GM19351 (cell line): Measurements from ENCODE around the gene ZNF341.
"Not testable (repeated sequence)": the region's sequence is repeated elsewhere in the genome, so short reads cannot be mapped to it uniquely, and the experiment has no call there.

Source experiments
- ATAC-seq: cut with Tn5 transposase; IDR thresholded peaks from one replicate; pipeline ENCODE4 v1.9.1; 2021; ENCODE audit warnings: mild to moderate bottlenecking, moderate library complexity; ENCODE audit not compliant: unreplicated experiment

The ZNF341 gene

GRCh38 chr20:33791959-33792597 lies 60.3 kb downstream of the ZNF341 start:
- no peak for ATAC-seq

GRCh38 chr20:33792598-33792989 lies 60.8 kb downstream of the ZNF341 start:
- ATAC-seq = not testable (repeated sequence)

GRCh38 chr20:33793011-33793931 lies 61.5 kb downstream of the ZNF341 start:
- ATAC-seq = no peak

- no peak for ATAC-seq
Measured at GRCh38 chr20:33796263-33796906, 64.6 kb downstream of the ZNF341 start.

GRCh38 chr20:33796907-33797544 lies 65.2 kb downstream of the ZNF341 start:
- no peak for ATAC-seq

DNA sequence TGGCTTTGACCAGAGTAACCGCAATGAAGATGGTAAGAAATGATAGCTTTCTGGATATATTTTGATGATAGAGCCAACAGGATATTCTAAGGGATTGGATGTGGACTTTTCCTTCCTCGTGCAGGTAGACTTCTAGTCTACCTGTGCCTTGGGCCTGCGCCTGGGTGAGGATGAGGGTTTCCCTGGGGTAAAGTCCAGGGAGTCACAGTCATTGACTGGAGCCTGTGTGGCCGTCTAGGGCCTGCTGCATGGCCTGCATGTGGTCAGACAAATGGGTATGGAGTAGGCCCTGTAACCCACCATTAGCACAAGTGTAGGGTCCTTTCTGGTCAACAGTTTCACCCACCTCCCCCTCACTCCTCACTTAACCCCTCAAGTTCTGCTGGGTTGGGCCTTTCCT lies 66.6 kb downstream of the ZNF341 start:
- ATAC-seq = no peak

DNA sequence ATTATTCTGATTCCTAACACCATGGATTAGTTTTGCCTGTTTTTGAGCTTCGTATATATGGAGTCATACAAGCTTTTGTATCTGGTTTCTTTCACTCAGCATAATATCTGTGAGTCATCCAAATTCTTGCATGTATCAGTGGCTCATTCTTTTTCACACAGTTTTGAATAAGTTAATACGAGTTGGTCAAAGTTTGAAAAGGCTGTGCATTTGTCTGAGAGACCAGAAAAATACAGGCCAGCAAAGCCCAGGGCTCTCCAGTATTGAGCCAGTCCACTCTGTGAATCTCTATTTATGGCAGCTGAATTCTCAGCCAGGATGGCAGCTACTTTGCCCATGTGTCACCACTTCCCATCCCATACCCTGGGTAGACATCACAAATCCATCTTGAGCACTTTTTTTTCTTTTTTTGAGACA lies 72.1 kb downstream of the ZNF341 start:
- no peak for ATAC-seq

GRCh38 chr20:33808388-33808787 lies 76.6 kb downstream of the ZNF341 start:
- ATAC-seq = no peak

GRCh38 chr20:33810259-33810658 lies 78.5 kb downstream of the ZNF341 start:
- ATAC-seq = no peak

DNA sequence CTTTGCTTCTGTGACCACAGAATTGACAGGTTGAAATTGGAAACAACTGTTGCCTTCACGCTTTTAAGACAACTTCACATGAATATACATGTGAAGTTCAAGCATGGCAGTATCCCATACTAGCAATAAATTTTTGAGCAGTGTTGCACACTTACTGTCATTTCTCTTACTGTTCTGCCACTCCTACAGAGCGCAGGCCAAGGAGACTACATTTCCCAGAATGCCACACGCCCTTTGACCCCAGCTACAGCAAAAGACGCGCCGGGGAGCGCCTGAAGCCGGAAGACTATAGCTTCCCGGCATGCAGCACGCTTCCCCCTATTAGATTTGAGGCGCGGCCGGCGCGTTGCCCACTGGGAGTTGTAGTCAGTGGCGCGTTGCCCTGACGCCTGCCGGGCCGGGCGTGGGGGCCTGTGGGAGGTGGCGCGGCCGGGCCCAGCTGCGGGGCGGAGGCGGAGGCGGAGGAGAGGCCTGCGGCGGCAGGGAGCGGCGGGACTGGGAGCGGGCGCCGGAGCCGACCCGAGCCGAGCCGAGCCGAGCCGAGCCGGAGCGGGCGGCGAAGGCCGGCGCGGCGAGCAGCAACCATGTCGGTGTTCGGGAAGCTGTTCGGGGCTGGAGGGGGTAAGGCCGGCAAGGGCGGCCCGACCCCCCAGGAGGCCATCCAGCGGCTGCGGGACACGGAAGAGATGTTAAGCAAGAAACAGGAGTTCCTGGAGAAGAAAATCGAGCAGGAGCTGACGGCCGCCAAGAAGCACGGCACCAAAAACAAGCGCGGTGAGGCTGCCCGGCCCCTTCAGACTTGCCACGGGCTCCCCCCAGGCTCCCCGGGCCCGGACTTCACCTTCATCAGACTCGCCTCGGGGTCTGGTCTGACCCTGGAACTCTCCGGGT lies 79.3 kb downstream of the ZNF341 start, which contains the start of gene CHMP4B:
CHMP4B (plus strand) TSS at position 464 of the 891 bp plus-strand sequence; CDS start at position 585, 121 bp downstream.
- ATAC-seq = peak; percentile 95

DNA sequence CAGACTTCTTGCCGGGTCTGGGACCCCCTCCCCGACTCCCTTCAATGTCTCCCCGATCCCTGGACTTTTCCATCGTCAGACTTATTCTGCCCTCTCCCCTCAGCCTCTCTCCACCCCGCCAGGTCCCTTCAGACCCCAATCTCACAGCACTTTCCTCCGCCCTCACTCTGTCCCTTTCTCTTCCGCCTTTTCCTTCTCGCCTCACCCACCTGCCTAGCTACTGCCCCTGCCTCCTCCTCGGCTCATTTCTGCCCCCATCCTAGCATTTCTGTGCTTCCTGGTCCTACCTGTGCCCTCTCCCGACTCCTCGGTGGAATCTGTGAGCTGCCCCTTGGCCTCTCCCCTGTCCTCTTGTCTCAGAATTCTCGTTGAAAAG lies 80.0 kb downstream of the ZNF341 start:
- ATAC-seq = peak; percentile 17

DNA sequence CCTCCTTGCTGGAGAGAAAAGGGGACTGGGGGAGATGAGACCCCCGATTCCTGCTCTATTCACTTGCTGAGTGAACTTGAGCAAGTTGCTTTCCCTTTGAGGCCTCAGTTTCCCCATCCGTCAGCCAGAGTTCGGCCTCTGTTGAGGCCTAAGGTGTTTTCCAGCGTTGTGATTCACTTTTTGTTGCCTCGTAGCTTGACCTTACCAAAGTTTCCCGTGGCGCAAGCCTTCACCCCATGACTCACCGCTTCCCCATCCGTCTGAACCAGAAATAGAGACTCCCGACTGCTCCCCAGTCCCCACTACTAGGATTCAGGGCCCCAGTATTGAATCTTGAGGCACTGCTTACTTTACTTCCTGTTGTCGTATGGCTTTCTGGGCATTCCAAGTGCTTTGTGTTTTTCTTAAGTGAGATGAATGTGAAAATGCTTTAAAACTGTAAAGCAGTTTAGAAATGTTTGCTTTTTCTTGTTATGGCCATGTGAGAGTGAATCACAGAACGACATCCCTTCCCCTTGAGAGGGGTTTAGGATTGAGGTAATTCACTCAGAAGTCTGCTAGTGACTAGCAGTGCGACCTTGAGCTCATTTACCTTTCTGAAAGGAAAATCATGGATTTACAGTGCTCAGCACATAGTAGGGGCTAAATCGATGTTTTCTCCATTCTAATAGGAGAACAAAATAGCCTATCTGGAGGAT lies 80.5 kb downstream of the ZNF341 start:
- ATAC-seq = no peak

DNA sequence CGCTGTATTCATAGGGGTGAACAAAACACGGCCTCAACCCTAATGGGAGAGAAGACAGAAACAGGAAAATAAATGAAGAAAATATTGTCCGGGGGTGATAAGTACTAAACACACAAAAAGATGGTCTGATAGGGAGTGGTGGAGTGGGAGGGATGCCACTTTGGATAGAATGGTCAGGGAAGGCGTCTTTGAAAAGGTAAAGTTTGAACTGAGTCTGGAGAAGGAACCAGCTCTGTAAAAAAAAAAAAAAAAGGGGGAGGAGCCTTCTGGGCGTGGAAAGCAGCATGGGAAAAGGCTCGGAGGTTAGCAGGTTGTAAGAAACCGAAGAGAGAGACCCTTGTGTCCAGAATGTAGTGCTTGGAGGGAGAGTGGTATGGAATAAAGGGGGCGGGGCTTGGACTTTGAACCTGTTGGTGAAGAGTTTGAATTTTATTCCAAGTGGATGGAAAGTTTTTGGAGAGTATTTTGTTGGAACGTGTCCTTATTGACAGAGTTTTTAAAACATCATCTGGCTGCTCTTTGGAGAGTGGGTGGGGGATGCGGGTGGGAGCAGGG lies 81.2 kb downstream of the ZNF341 start:
- ATAC-seq = no peak

GRCh38 chr20:33814238-33814712 lies 82.5 kb downstream of the ZNF341 start:
- no peak for ATAC-seq

DNA sequence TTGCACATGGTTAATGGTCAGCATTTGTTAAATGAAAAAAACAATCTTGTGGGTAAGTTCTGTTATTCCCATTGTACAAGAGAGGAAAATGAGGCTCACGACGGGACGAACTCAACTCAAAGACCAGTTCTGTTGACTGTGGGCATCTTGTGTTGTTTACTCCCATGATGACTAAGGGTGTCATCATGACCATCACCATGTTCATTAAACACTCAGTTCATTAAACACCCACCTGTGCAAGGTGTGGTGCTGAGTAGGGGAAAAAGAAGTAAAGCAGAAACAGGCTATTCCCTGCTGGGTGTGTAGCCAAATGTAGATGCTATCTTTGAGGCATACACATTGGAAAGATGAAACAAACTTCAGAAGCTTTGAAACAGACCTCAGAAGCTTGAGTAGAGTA lies 83.9 kb downstream of the ZNF341 start:
- no peak for ATAC-seq

DNA sequence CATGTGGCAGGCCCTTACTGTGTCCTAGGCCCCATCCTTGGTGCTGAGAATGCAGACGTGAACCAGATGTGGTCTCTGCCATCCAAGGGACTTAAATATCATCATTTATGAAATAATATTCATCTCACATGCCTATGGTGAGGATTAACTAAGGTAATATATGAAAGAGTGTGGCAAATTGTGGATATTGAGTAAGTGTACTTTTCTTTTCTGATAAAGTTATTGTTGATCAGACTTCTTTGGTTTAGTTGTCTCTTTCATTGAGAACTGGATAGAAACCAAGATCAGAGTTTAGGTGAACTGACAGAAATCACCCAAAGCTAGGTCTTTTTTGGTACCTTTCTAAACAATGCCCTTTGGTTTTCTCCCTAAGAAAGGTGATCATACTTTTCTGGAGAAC lies 84.4 kb downstream of the ZNF341 start:
- no peak for ATAC-seq

DNA sequence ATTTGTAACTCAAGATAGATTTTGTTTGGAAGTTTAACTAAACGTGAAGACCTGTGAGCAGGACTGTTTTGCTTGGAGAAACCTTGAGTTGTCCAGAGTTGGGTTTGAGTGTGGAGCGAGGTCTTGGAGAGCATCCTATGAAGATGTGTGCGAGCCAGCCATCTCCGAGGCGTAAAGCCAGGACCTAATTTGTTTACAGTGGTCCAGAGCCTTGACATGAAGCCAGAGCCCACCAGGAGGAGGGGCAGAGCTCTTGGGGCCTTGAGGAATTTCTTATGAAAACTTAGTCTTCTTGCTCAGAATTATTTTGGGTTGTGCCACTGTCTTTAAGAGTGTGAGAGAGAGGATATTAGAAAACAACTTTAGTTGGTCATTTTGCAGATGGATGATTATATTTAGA lies 85.6 kb downstream of the ZNF341 start:
- ATAC-seq = no peak

DNA sequence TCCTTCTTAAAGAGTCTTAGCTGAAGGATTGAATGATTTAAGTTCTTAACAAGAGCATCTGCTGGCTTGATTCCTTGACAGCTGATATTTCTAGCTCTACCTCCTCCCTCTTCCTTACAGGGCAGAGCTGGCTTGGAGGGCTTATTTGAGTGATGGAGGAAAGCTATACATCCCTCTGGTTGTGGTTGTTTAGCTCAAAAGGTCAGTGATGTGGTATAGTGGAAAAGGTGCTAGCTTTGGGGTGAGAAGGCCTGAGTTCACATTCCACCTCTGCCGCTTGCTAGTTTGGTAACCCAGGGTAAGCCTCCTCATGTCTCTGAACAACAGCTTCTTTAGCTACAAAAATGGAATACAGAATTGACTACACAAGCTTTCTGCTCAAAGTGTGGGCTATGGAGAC lies 87.7 kb downstream of the ZNF341 start:
- ATAC-seq = no peak

- no peak for ATAC-seq
Measured at GRCh38 chr20:33820362-33820761, 88.6 kb downstream of the ZNF341 start.
